Cerebellar nuclear complex (tissue), 1 donor: ENCODE results near the gene FBL.
"Not testable (repeated sequence)": the region's sequence is repeated elsewhere in the genome, so short reads cannot be mapped to it uniquely, and the experiment has no call there.

Experiments used
- DNase-seq, 2 experiments: peaks; one replicate each; lab custom pipeline; 2025; lab: John Stamatoyannopoulos, UW

FBL gene

DNA sequence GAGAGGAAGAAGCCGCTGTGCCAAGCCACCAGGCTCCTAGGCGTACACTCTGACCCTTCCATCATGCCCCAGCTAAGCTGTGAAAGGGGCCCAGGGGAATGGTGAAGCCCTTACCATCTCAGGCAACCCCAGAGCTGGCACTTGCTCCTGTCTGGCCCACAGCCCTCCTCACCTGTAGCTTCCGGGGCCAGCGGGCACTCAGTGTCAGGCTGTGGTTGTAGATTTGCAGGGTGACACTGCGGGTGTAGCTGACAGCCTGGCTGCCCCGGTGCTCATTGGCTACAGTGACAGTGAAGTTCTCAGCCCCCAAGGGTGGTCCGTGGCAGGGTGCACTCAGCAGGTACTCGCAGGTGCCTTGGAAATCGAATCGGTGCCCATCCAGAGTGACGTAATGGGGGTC, 30.3 kb upstream of the FBL start:
- DNase-seq, result not testable (repeated sequence)

DNA sequence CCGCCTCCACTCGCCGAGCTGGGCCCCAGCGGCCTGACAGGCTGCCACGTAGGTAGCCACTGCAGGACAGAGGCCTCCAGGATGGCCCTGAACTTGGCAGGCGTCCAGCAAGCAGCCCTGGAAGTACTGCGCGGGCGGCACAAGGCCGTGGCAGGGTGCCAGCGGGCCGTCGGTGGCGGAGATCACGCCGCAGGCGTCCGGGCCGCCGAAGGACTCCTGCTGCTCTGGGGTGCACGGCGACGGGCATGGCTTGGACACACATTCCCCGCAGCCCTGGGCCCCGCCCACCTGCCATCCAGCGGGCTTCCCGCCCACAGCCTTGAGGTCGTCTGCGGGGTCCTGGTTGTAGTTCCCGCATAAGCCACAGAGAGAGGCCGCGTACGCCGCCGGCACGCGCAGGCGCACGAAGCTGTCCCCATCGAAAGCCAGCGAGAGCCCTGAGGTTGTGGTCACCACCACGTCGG, 29.3 kb upstream of the FBL start:
- DNase-seq, result not testable (repeated sequence)

DNA sequence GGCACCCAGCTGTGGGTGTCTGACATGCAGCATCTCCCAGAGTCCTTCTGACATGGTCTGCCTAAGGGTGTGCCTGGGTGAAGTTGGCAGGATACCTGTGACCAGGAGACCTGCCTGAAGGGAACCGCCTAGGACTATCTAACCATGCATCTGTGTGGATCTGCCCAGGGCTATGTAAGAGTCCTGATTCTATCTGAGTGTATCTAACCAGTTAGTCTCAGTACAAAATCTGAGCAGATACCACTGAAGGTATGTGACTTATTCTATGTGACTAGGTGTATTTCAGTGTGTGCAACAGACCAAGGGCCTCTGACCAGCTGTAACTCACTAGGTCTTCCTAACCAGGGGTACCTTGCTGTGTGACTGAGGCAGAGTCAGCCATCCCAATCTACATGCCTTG, 28.2 kb upstream of the FBL start:
- DNase-seq, result no peak

DNA sequence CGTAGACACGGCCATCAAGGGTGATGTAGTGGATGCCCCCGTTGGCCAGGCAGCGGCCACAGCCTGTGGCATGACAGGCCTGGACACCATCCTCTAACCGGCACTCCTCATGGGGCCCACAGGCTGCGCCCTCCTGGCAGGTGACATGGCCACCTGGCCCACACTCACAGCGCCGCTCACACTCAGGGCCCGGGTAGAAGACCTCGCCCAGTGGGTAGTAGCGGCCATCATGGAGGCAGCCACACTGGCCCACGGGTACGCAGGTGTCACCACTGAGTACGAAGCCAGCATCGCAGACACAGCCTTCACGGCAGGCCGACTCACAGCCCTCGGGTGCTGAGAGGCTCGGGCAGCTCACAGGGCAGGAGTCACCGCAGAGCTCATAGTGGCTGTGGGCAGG, 27.2 kb upstream of the FBL start:
- no peak for DNase-seq

DNA sequence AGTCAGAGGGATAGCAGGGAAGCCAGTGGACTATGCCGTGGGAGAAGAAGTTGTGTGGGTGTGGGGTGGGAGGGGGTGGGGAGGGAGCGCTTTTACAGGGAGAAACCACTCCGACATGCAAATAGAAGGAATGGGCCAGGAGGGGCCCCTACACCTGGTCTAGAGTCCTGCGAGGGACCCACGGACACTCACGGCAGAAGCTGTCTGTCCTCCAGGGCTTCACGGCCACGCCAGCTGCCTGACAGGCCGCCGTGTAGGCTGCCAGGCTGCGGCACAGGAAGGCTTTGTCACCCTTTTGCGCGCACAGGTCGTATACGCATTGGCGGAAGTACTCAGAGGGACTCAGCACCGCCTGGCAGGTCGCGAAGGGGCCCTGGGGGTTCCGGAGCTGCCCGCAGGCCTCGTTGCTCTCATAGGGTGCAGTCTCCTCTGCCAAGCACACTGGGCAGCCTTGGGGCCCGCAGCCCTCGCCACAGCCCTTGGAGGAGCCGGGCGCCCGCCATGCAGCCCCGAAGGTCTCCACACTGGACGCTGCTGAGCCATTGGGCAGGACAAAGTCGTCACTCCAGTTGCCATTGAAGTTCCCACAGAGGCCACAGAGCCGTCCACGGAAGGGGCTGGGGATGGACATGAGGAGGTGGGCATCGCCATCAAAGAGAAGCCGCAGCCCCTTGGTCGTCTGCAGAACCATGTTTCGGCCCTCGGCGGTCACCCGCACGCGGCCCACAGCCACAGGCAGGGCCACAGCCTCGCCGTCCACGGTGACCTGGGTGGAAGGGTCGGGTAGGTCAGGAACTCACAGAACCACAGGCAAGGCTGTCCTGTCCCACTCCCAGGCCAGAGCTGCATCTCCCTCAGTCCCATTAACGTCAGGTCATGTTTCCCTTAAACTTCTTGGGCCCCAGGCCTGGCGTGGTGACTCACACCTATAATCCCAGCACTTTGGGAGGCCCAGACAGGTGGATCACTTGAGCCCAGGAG, 26.0 kb upstream of the FBL start:
- DNase-seq, result no peak

DNA sequence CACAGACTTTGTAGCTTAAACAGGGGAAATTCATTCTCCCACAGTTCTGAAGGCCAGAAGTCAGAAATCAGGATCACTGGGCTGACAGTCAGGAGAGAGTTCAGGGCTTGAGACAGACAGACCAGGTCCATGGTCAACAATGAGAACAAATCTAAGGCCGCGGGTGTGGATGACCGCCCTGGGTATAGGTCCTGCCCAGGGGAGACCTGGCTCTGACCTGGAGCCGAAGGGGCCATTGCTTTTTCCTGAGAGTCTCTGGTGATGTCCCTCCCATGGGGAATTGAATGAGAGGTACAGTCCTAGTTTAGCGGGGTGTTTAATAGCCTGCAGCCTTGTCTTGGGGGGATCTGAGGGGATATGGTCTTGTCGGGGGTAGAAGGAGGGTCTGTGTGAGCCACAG, 25.2 kb upstream of the FBL start:
- no peak for DNase-seq

DNA sequence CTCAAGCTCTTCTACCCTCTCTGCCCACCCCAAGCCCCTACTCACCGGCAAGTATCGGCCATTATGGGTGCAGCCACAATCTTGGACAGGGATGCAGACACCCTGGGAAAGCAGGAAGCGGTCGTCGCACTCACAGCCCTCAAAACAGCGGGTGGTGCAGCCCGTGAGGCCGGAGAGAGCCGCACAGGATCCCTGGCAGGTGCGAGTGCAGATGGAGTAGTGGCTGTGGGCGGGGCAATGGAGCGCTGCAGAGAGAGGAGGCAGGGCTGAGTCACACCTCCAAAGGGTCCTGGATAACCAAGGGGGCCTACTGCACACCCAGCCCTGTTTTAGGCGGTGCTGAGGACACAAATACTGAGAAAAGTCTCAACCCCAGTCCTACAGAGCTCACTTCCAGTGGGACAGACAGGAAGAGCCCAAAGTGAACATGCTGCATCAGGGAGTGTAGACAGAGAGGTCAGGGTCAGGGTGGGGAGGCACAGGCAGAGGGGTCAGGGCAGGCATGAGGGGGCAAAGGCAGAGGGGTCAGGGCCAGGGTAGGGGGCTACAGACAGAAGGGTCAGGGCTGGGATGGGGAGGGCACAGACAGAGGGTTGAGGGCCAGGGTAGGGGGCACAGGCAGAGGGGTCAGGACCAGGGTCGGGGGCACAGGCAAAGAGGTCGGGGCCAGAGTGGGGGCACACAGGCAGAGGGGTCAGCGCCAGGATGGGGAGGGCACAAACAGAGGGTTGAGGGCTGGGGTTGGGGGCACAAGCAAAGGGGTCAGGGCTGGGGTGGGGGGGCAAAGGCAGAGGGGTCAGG, 24.2 kb upstream of the FBL start:
- no peak for DNase-seq

DNA sequence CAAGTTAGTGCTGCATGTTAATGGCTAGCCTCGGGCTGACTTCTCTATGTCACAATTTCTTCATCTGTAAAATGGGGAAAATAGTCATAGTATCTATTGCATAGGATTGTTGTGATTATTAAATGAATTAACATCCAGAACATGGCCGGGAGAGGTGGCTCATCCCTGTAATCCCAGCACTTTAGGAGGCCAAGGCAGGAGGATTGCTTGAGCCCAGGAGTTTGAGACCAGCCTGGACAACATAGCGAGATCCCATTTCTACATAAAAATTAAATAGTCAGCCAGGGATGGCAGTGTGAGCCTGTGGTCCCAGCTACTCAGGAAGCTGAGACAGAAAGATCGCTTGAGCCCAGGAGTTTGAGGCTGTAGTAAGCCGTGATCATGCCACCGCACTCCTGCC, 21.8 kb upstream of the FBL start:
- no peak for DNase-seq

DNA sequence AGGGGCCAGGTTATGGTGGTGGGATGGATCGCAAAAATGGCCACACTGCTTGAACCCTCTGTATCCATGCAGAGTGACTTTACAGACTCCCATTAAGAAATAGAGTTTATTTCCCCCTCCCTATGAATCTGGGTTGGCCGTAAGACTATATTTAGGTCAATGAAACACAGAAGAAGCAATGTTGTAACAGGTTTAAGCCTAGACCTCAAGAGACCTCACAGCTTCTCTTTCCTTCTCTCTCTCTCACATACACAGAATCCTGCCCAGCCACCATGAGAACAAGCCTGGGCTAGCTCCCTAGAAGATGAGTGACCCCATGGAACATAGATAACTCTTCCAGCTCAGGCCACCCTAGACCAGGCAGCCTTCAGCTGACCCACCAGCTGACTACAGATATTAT, 21.0 kb upstream of the FBL start:
- DNase-seq, result no peak

DNA sequence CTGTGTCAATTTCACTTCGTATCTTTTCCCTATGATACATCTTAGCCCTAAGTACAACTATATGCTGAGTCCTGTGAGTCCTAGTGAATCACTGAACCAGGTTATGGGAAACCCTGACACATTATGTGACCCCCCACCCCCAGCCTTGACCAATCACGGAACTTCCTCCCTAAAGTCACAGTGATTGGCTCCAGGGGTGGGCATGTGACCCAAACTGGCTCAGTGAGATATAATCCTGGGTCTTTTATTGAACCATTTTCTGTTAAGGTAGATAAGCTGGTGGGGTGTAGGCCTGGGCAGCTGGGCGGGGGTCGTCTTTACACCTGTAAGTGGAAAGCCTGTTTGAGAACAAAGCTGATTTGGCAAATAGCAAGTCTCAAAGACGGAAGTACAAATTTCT, 19.8 kb upstream of the FBL start:
- DNase-seq, result no peak

DNA sequence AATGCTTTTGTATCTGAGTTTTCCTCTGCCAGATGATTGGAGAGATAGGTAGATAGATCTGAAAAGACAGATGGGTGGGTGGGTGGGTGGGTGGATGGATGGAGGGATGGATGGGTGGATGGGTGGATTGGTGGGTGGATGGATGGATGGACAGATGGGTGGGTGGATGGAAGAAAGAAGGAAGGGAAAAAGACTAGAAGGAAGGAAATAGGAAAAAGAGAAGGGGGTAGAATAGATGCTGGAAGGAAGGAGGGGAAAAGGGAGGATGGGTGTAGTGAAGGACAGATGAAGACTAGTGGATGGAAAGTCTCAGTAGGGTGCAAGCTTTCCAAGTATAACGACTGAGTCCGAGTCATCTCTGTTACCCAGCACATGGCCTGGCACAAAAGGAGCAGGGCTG, 19.0 kb upstream of the FBL start:
- DNase-seq, result no peak

DNA sequence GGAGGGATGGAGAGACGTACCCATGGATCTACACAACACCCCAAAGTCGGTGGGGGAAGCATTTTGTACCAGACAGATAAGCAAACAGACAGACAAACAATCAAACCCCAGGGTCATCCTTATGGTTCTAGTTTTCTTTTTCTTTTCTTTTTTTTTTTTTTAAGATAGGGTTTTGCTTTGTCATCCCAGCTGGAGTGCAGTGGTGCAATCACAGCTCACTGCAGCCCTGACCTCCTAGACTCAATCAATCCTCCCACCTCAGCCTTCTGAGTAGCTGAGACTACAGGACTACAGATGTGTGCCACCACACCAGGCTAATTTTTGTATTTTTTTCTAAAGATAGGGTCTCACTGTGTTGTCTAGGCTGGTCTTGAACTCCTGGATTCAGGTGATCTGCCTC, 17.9 kb upstream of the FBL start:
- DNase-seq, result no peak

DNA sequence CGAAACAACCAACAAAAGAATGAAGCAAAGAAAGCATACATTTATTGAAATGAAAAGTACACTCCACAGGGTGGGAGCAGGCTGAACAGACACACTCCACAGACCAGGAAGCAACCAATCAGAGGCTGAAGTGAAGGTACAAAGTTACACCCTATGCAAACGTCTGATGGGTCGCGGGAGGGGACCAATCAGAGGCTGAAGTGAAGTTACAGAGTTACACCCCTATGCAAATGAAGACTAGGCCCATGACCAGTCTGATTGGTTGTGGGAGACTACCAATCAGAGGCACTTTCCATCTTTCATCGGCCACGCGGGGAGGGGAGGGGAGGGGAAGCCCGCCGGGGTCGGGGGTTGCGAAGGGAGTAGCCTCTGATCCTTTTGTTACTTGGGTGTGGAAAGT, 12.4 kb upstream of the FBL start:
- no peak for DNase-seq

DNA sequence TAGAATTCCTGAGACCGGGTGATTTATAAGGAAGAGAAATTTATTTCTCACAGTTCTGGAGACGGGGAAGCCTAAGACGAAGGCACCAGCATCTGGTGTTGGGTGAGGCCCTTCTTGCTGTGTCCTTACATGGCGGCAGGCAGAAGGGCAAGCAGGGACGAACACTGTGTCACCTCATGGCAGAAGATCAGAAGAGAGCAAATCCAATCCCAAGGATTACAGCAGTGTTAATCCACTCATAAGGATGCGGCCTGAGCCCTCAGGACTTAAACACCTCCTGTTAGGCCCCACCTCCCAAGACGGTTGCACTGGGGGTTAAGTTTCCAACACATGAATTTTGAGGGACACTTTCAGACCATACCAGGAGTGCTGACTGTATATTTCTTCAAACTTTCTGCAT, 6.7 kb upstream of the FBL start:
- DNase-seq, result no peak

DNA sequence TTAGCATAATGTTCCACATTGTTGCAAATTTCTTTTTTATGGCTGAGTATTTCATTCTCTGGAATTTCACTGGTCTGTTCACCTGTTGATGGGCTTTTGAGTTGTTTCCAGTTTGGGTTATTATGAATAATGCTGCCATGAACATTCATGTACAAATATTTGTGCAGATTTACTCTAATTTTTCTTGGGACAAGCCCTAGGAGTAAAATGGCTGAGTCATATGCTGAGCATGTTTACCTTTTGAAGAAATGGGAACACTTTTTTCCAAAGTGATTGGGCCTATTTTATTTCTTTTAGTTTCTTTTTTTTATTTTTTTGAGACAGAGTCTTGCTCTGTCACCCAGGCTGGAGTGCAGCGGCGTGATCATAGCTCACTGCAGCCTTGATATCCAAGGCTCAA, 4.7 kb upstream of the FBL start:
- DNase-seq, result no peak

DNA sequence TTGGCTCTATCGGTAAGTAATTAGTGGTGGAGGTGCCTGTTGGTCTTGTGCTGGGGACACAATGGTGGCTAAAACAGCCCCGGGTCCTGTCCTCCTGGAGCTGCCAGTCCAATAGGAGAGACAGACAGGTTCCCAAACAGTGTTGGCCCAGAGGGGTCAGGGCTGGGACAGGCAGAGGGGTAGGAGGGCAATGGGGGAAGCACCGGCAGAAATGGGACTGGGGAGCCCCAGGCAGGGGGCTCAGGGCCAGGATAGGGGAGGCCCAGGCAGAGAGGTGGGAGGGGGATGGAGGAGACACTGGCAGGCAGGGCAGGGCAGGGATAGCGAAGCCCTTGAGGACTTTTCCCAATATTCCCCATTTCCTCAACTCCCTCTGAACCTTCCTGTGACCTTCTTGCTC, 2.2 kb upstream of the FBL start:
- no peak for DNase-seq

DNA sequence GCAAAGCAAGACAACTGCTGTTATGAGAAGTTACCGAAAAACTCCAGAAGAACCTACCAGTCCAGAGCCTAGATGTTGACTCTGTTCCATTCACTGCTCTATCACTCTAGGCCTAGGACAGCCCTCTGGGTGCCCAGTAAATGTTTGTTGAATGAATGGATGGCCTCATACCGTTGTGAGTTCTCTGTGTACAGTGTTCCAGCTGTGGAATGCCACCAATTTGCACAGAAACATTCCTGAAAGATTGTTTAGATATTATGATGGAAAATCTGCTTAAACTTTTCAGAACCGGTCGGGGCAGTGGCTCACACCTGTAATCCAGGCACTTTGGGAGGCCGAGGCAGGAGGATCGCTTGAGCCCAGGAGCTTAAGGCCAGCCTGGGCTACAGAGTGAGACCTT, 1.3 kb upstream of the FBL start:
- DNase-seq, result no peak

DNA sequence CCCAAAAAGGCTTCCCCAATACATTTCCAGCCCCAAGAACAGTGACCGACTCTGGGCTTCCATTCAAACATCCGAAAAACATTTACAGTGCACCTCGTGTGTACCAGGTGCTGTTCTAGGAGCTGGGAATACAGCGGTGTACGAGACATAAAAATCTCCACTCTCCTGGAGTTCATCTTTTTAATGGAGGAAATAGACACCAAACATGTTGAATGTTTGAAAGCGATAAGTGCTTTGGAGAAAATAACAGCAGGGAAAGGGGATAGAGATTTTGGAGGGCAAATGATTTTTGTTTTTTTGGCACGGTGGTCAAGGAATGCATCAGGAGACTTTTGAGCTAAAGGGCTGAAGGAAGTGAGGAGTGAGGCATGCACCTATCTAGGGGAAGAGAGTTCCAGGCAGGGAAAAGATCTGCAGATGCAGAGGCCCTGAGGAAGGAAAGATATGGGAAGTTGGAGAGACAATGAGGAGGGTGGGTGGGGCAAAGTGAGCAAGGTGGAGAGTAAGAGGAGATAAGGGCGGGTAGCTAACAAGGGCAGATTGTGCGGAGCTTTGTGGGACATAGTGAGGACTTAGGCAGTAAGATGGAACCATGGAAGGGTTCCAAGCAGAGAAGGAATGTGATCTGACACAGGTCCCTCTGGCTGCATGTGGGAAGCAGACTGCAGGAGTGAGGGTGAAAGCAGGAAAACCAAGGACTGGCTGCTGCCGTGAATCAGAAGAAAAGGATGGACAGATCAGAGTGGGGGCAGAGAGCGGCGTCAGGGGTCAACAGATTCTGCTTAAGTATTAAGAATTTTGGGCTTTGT, 703 bp upstream of the FBL start:
- no peak for DNase-seq

DNA sequence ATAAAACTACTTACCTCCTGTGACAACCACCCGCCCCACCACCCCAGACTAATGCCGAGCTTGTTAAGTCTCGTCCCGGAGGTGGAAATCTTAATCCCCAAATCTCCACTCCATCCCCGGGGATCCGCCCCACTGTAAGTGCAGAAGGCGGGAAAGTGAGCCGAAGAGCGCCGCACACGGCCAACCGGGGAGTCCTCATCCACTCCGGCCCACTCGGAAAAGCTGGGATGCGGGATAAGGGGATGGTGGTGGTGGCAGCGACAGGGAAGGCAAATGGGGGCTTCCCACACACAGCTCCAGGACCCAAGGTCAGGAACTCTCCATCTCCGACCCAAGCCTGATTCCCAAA, 621 bp downstream of the FBL start:
- DNase-seq, result no peak

DNA sequence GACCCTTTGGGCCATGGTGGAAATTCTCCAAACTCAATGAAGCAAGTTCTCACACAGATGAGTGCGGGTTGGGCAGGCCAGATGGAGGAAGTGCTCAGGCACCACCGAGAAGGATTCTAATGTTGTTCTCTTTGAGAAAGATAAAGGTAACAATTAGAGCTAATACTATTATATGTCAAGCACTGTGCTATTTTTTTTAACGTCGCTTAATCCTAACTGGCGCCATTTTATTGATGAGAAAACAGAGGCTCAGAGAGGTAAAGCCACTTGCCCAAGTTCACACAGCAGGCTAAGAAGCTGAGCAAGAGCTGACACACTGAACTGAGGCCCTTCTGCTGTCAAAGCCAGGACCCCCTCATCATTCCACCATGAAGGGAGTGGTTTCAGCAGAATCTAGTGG, 1.0 kb downstream of the FBL start:
- DNase-seq, result no peak

DNA sequence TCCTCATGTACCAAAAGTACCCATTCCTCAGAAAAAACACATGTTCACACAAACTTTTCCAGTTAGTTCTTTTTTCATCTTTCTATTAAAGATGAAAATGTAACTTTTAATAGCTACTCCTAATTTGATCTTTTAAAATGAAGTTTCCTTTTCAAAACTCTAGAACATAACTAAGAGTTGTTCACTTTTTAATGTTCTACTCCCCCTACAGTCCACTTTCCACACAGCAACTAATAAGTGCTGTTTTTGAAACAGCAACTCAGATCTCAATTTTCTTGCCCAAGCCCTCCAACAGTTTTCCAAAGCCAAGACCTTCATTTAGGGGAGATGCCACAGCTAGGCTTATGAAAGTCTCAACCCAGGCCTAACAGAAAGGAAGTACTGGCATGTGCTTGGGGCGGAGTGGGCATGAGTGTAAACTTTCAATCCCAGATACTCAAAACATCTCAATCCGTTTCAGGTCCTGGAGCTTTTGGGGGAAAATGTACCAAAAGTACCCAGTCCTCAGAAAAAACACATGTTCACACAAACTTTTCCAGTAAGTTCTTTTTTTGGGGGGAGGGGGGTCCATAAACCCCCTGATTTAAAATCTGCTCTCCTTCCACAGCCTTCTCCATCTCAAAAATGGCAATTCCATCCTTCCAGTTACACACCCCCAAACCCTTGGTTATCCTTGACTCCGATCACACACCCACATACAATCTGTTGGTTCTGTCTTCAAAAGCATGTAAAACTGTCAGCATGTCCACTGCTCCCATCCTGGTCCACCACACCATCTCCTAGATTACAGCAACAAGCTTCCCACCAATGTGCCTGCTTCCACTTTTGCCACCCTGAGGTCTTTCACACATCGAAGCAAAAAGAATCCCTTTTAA, 2.0 kb downstream of the FBL start:
- no peak for DNase-seq
